ENCODE data around the gene ANKRD7. TPM values are rescaled to one million over a fixed set of nuclear protein-coding genes. Genes with fewer than 3 reads are reported as not detected.

Gene ANKRD7
- total and polyA plus RNA-seq, 8 donors = 0.28 to 1.2 (median 0.63) TPM

DNA sequence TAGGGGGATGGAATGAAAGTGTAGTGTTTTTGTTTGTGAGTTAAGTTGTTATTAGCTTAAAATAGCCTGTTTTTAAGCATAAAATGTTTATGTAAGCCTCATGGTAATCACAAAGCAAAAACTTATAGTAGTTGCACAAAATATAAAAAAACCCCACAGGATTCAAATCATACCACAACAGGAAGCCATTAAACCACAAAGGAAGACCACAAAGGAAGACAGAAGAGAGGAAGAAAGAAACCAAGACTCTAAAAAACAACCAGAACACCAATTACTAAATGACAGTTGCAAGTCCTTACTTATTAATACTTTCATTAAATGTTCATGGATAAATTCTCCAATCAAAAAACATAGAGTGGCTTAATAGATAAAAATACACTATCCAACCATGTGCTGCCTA, 63.6 kb downstream of the ANKRD7 start:
- no peak for TF ChIP-seq CTCF (IDR thresholded peaks at IDR 0.05)
- intact Hi-C loops (cut with DNase I) = no loop called here
- no peaks in the 10 kb centered on the region for H3K9me3 ChIP-seq
- no peaks in the 10 kb centered on the region for H3K27me3 ChIP-seq
- DNase-seq (no peak), ATAC-seq (no peak), FAIRE-seq (no peak)
- no peaks in the 10 kb centered on the region for H3K4me1 ChIP-seq
- H3K36me3 ChIP-seq = no peaks in the 10 kb centered on the region
- H3K4me3 ChIP-seq = no peak overlapping the region
- no peak overlapping the region for H3K27ac ChIP-seq

GRCh38 chr7:118289476-118289875, 65.0 kb downstream of the ANKRD7 start:
- no peak for TF ChIP-seq CTCF (IDR thresholded peaks at IDR 0.05)
- DNase-seq (no peak), FAIRE-seq (no peak), ATAC-seq (no peak)
- H3K9me3 ChIP-seq = no peaks in the 10 kb centered on the region
- no peaks in the 10 kb centered on the region for H3K27me3 ChIP-seq
- no peak overlapping the region for H3K4me3 ChIP-seq
- intact Hi-C loops (cut with DNase I) = no loop called here
- no peak overlapping the region for H3K27ac ChIP-seq
- no peaks in the 10 kb centered on the region for H3K4me1 ChIP-seq
- H3K36me3 ChIP-seq = no peaks in the 10 kb centered on the region

Other genes with a start within 250 kb of the ANKRD7 start
- 10 to 100 TPM in 2 of 6 donors, 1 to 10 TPM in 4; 7.9 to 14.1 (median 9.0) TPM for gene LSM8, start 40.5 kb upstream of the ANKRD7 start, total RNA-seq
- 10 to 100 TPM; 15.7 to 24.6 TPM for gene LSM8, start 40.5 kb upstream of the ANKRD7 start, polyA plus RNA-seq

All from pancreas (tissue), 10 donors.